AG04450 (cell line): Measurements from ENCODE around the gene SIPA1L3. TPM values are rescaled to one million over a fixed set of nuclear protein-coding genes. Genes with fewer than 3 reads are reported as not detected.

Experiments used
- CTCF ChIA-PET: fragments of 300-600, 350-600 bp; formaldehyde crosslinking; extraction: SDS; loops from one replicate; lab custom pipeline; 2022; ENCODE audit warnings: antibody characterized with exemption, inconsistent platforms; lab: Charles Lee
- POLR2A ChIA-PET: fragments of 350-600 bp; formaldehyde crosslinking; extraction: SDS; loops from one replicate; lab custom pipeline; 2021; ENCODE audit warnings: antibody characterized with exemption, inconsistent platforms; lab: Yijun Ruan, JAX
- DNase-seq: peaks from one replicate; pipeline ENCODE4 v3.0.0-alpha.2; 2011; ENCODE audit warnings: low read depth, low spot score
- H3K27ac ChIP-seq: one replicate; pipeline ENCODE4 v1.5.1; 2012; ENCODE audit warnings: low read depth, low read length, control low read depth
- H3K27me3 ChIP-seq: one replicate; pipeline ENCODE4 v1.6.0; 2012; ENCODE audit warnings: low read length; ENCODE audit not compliant: control insufficient read depth, insufficient read depth
- H3K4me3 ChIP-seq: 2 replicates; pipeline ENCODE4 v1.5.1; 2011; ENCODE audit warnings: mild to moderate bottlenecking, low read depth, low read length, control low read depth
- H3K9me3 ChIP-seq: 2 replicates; pipeline ENCODE4 v1.5.1; 2012; ENCODE audit warnings: low read length; ENCODE audit not compliant: control insufficient read depth, insufficient read depth
- polyA plus RNA-seq: library from polyadenylated mRNA; depleted of rRNA; stranded (reverse); fragments of >200 nt; gene quantifications from 2 replicates; pipeline ENCODE4 v1.2.3, GENCODE V29; 2011
- TF ChIP-seq, protein P1 (sequence below): IDR thresholded peaks from 2 replicates; pipeline ENCODE4 v1.5.1; 2011; ENCODE audit warnings: low read depth, low read length, control low read depth, inconsistent platforms

Gene SIPA1L3
- polyA plus RNA-seq, 1 experiment = 4.9 TPM

DNA sequence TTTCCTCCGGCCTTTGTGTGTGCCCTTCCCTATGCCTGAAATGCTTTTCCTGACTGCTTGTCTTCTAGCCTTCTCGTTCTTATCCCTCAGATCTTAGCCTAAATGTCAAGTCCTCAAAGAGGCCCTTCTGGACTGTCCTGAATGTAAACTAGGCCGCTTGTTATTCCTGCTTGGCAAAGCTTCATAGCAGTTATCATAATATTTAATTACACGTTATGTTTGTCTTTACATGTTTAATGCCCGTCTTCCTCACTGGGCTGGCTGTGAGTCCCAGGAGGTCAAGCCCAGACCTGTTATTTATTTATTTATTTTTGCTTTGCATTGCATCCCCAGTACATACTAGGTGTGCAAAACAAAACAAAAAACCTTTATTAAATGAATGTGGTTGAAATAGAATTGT lies 62.7 kb downstream of the SIPA1L3 start:
- TF ChIP-seq, protein P1, sequence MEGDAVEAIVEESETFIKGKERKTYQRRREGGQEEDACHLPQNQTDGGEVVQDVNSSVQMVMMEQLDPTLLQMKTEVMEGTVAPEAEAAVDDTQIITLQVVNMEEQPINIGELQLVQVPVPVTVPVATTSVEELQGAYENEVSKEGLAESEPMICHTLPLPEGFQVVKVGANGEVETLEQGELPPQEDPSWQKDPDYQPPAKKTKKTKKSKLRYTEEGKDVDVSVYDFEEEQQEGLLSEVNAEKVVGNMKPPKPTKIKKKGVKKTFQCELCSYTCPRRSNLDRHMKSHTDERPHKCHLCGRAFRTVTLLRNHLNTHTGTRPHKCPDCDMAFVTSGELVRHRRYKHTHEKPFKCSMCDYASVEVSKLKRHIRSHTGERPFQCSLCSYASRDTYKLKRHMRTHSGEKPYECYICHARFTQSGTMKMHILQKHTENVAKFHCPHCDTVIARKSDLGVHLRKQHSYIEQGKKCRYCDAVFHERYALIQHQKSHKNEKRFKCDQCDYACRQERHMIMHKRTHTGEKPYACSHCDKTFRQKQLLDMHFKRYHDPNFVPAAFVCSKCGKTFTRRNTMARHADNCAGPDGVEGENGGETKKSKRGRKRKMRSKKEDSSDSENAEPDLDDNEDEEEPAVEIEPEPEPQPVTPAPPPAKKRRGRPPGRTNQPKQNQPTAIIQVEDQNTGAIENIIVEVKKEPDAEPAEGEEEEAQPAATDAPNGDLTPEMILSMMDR = no peak
- POLR2A ChIA-PET = no interaction called here

DNA sequence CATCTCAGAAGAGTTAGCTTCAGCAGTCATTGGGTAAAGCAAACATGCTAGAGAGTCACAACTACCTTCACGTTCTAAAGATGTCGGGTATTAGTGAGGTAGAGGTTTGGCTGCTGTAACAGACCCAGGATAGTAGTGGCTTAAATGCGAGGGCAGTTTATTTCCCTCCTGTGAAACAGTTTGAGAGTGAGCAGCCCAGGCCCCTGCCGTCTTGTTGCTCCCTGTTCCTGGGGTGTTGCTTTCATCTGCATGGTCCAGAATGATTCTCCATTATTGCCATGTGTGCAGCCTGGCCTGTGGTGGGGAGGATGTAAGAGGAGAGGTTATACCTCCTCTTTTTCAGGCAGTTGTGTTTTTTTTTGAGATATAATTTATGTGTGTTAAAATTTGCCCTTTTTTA lies 63.7 kb downstream of the SIPA1L3 start:
- H3K27me3 ChIP-seq = no peaks in the 10 kb centered on the region
- H3K9me3 ChIP-seq = peaks cover 15% of the 10 kb centered on the region
- H3K27ac ChIP-seq = no peak overlapping the region
- ChIA-PET CTCF (no interaction called here), POLR2A (no interaction called here)
- no peak overlapping the region for H3K4me3 ChIP-seq
- TF ChIP-seq, protein P1 = no peak
- no peak for DNase-seq

More for the DNA sequence above, 62.7 kb downstream of the SIPA1L3 start:
- Histone ChIP-seq H3K9me3 (peaks cover 15% of the 10 kb centered on the region), H3K27ac (no peak overlapping the region), H3K27me3 (no peaks in the 10 kb centered on the region), H3K4me3 (no peak overlapping the region)
- CTCF ChIA-PET = interaction anchor here (0.5 kb wide), 1 partner anchor 10 kb away, joined by 5 read pairs; no protein-coding TSS in a partner anchor
- DNase-seq = no peak

GRCh38 chr19:37972803-37973202 lies 65.8 kb downstream of the SIPA1L3 start:
- peaks cover 15% of the 10 kb centered on the region for H3K9me3 ChIP-seq
- TF ChIP-seq, protein P1 = no peak
- ChIA-PET POLR2A (no interaction called here), CTCF (no interaction called here)
- no peaks in the 10 kb centered on the region for H3K27me3 ChIP-seq
- no peak overlapping the region for H3K27ac ChIP-seq
- no peak for DNase-seq
- H3K4me3 ChIP-seq = no peak overlapping the region

DNA sequence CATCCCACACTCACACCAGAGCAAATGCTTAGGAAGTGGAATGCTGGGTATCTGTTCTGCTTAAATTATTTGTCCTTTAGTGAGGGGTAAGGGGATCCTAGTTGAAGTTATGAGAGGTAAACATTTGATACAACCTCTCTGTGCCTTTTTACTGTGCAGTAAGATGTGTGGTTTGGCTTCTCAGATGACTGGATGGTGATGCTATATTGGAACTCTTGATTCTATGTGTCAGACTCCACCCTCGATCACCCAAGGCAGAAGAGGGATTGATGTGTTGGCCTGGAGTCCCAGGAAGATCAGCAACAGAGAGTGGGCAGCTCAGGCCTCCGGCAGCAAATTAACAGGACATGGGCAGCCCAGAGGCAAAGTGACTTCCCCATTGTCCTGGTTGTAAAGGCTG lies 66.7 kb downstream of the SIPA1L3 start:
- TF ChIP-seq, protein P1 = no peak
- POLR2A ChIA-PET = no interaction called here
- Histone ChIP-seq H3K27ac (no peak overlapping the region), H3K4me3 (no peak overlapping the region), H3K9me3 (peaks cover 11% of the 10 kb centered on the region; the same call in 1 of the 2 replicates), H3K27me3 (no peaks in the 10 kb centered on the region)
- DNase-seq = no peak
- CTCF ChIA-PET = interaction anchor here (0.5 kb wide), 1 partner anchor 270 kb away, joined by 6 read pairs; no protein-coding TSS in a partner anchor

GRCh38 chr19:37975071-37975470 lies 68.1 kb downstream of the SIPA1L3 start:
- Histone ChIP-seq H3K9me3 (peaks cover 11% of the 10 kb centered on the region; the same call in 1 of the 2 replicates), H3K27me3 (no peaks in the 10 kb centered on the region), H3K27ac (no peak overlapping the region), H3K4me3 (no peak overlapping the region)
- DNase-seq = no peak
- TF ChIP-seq, protein P1 = no peak
- CTCF ChIA-PET = no interaction called here
- POLR2A ChIA-PET = no interaction called here
